ENCODE data around the gene RPL19.

DNA sequence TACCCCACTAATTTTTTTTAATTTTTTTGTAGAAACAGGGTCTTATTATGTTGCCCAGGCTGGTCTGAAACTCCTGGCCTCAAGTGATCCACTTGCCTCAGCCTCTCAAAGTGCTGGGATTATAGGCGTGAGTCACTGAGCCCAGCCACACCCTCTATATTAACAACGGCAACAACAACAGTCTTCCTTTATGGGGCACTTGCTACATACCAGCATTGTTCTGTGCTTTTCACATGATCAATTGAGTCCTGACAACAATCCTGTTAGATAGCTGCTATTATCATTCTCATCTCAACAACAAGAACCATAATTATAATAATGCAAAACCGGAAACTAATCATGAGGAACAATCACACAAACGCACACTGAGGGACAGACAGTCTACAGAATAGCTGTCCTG, 21.5 kb upstream of the RPL19 start:
- TF ChIP-seq EZH2 (IDR thresholded peaks at IDR 0.05): no peak
- TF ChIP-seq, protein P1, sequence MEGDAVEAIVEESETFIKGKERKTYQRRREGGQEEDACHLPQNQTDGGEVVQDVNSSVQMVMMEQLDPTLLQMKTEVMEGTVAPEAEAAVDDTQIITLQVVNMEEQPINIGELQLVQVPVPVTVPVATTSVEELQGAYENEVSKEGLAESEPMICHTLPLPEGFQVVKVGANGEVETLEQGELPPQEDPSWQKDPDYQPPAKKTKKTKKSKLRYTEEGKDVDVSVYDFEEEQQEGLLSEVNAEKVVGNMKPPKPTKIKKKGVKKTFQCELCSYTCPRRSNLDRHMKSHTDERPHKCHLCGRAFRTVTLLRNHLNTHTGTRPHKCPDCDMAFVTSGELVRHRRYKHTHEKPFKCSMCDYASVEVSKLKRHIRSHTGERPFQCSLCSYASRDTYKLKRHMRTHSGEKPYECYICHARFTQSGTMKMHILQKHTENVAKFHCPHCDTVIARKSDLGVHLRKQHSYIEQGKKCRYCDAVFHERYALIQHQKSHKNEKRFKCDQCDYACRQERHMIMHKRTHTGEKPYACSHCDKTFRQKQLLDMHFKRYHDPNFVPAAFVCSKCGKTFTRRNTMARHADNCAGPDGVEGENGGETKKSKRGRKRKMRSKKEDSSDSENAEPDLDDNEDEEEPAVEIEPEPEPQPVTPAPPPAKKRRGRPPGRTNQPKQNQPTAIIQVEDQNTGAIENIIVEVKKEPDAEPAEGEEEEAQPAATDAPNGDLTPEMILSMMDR (IDR thresholded peaks at IDR 0.05): no peak
